RKO (cell line): ENCODE data around the gene KRT79.
A peak's percentile ranks its signal among the peaks of the same experiment; 100 is the strongest.
"Not testable (repeated sequence)": the region's sequence is repeated elsewhere in the genome, so short reads cannot be mapped to it uniquely, and the experiment has no call there.

Source experiments
- DNase-seq: peaks from one replicate; pipeline ENCODE4 v3.0.0-alpha.2; 2016; ENCODE audit warnings: low spot score

Gene KRT79

DNA sequence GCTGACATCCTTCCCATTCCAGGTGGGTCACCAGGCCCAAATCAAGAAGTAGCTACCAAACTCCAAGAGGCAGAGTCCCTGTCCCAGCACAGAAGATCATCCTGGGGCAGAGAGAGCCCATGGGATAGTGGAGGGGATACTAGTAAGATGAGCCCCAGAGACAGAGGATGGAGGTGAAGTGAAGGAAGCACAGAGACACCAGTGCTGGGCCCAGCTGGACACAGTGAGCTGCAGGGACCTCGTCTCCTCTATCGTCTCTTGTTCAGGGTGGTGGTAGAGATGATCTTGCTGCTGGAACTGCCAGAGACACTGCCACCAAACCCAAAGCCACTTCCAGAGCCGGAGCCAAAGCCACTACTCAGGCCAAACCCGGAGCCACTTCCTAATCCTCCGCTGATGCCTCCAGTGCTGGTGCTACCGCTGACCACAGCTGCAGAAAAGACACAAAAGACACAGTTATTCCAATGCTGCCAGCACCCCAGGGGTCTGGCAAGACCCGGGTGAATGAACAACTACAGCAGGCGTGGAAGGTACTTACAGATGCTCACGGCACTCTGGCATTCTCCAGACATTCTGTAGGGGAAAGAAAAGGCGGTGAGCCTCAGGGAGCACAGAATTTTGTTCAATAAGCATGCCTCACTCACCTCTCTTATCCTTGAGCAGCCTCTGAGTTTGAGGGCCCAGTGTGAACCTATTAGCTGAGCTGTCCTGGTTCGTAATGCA is 27.1 kb downstream of the KRT79 start:
- no peak for DNase-seq

DNA sequence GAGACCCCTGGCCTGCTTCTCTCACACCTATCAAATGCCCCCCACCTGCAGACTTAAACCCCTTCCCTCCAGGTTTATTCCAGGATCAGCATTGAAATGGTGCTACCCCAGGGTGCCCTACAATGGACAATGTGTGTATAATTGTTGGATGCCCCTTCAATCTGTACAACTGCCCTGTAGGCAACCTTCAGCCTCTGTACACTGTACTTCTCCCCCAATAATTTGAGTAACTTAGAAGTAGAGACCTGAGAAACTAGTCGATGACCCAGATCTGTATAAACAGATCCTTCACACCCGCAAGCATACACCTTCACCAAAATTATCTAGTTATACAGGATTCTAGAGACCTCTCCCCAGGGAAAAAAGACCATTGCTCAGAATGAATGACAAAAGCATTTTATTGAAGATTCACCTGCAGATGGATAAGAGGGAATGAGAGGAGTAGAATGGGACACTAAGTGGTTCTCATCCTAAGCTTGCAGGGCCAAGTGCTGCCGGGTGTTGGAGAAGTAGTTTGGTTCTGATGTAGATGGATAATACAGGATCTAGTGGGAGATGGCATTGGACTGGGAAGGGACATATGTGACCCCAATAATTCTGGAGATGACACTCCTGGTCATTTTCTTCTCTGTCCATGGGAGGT is 27.8 kb downstream of the KRT79 start:
- no peak for DNase-seq

- DNase-seq = no peak
Measured at GRCh38 chr12:52805739-52806138, 28.4 kb downstream of the KRT79 start.

- no peak for DNase-seq
Measured at GRCh38 chr12:52805000-52805399, 29.1 kb downstream of the KRT79 start.

DNA sequence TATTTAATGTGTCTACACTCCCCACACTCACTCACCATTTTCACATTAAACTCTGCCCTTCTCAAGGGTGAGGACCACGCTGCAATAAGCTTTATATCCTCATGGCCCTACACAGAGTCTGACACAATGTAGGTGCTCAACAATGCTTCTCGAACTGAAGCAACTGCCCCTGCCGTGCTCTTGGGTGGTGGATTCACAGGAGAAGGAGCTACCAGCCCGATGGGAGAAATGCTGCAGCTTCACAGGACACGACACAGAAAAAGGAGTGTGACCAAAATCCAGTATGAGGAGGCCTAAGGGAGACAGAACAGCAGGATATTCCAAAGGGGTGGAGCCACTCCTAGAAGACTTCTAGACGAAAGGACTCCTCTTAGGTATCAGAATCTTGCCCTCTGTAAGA is 31.7 kb downstream of the KRT79 start:
- DNase-seq = no peak

GRCh38 chr12:52801773-52802172 is 32.3 kb downstream of the KRT79 start:
- no peak for DNase-seq

DNA sequence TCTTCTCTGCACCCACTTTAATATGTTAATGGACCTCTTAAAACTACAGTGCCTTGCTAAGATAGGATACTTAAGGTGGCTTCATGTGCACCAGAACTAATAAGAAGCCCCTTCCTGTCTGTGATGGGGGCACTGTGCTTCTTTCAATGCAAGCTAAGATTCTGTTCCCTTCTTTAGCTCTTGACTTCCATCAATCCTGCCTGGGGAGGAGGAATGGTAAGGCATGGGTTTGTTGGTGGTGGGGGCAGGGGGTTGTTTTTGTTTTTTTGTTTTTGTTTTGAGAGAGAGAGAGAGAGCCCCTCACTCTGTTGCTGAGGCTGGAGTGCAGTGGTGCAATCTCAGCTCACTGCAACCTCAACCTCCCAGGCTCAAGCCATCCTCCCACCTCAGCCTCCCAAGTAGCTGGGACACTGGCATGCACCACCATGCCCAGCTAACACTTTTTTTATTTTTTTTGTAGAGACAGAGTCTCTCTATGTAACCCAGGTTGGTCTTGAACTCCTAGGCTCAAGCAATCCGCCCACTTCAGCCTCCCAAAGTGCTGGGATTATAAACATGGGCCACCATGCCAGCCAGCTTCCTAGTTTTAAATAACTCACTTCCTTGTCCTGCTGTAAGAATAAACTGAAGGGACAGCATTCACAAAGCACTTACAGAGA is 33.7 kb downstream of the KRT79 start:
- no peak for DNase-seq

DNA sequence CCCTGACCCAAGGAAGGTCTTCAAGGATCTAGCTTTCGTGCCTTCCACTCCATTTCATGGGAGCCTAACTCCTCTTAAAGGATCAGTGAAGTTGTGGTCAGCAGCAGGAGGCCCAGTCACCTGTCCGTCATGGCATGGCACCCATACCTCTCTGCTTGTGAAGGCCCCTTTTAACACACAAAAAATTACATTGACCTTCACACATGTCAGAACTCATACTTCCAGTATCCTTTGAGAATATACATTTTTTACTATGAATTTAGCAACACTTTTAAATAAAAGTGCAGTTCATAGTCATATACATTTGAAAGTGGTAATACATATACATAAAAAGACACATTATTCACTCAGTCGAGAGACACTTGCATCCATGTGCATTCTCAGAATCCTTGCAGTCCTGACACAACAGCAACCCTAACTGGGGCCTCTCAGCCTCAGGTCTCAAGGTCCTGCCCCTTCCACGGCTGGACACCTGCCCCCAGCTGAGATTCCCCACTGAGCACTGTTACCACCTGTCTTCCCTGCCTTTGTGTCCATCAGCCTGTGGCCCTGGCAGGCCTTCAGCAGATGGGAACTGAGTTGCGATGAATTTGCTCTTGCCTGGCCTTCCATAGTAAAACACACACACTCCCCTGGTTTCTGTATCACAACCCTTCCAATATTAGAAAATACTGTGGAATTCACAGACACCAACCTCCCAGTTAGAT is 34.5 kb downstream of the KRT79 start:
- no peak for DNase-seq

GRCh38 chr12:52798671-52799504 is 35.2 kb downstream of the KRT79 start:
- peak; percentile 20 for DNase-seq

- DNase-seq = no peak
Measured at GRCh38 chr12:52798003-52798670, 36.0 kb downstream of the KRT79 start.

DNA sequence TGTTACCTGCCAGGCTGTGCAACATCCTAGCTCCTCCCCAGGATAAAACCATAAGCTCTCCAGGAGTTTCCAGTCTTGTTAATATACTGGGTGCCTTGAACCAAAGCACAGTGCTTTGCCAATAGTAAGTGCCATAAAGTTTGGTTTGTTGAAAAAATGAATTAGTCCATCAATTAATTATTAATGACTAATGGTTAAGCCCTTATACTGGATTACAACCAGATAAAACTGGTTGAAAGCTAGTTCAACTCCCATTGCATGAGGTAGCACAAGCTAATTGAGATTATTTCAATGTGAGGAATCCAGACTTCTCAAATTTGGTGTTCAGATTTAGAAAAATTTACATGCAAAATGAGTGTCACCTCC is 36.6 kb downstream of the KRT79 start:
- no peak for DNase-seq

- no peak for DNase-seq
Measured at GRCh38 chr12:52796839-52797528, 37.1 kb downstream of the KRT79 start.

GRCh38 chr12:52796429-52796794 is 37.7 kb downstream of the KRT79 start:
- DNase-seq = no peak

DNA sequence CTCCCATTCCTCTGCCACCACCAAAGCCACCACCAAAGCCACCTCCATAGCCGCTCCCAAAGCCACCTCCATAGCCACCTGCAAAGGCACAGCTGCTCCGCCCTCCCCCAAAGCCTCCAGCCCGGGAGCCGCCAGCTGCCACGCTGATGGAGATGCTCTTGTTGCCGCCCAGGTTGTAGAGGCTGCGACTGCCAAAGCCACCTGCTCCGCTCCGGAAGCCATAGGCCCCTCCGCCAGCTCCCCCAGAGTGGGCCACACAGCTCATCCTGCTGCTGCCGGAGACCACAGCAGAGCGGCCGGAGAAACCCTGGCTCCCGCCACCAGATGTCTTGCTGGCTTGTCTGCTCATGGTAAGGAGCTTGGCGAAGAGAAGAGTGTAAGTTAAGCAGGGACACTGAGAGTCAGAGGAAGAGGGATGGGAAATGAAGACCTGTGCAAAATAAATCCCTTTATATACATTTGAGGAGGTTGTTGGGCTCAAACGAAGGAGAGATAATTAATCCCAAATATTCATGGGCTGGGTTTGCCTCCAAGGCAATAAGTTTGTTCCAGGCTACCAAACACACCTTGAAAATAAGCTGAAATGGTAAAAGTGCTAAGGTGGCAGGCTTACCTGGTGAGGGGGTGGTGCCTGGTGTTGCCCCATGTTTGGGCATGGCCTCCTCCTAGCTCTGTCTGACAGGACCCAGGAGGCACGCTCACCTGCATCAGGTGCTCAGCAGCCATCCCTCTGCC is 38.2 kb downstream of the KRT79 start, which contains the start of gene KRT3:
Gene KRT3, minus strand, starts transcription at position 424 of the 735 bp plus-strand sequence. Its CDS starts 75 bp downstream, at position 349.
- DNase-seq = no peak

DNA sequence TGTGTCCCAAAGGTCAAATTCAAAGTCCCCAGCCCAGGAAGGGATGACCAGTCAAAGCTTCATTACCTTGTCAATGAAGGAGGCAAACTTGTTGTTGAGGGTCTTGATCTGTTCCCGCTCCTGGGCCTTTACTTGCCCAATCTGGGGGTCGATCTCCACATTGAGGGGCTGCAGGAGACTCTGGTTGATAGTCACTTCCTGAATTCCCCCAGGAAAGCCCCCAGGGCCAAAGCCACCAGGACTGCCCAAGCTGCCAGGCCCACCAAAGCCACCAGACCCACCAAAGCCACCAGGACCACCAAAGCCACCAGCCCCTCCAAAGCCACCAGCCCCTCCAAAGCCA is 38.8 kb downstream of the KRT79 start:
- not testable (repeated sequence) for DNase-seq

GRCh38 chr12:52794479-52795331 is 39.4 kb downstream of the KRT79 start:
- no peak for DNase-seq

- no peak for DNase-seq
Measured at GRCh38 chr12:52792185-52793029, 41.7 kb downstream of the KRT79 start.
